Measurements from ENCODE around the gene WDR76.
"Not testable (repeated sequence)": the region's sequence is repeated elsewhere in the genome, so short reads cannot be mapped to it uniquely, and the experiment has no call there.

The WDR76 gene

GRCh38 chr15:43824302-43825246 lies 2.2 kb upstream of the WDR76 start, which contains the start of gene MFAP1:
TSS of gene MFAP1 (minus strand) at chr15:43824690. CDS start at chr15:43824569, 121 bp downstream.
- peak; percentile 95 to 97 for DNase-seq

DNA sequence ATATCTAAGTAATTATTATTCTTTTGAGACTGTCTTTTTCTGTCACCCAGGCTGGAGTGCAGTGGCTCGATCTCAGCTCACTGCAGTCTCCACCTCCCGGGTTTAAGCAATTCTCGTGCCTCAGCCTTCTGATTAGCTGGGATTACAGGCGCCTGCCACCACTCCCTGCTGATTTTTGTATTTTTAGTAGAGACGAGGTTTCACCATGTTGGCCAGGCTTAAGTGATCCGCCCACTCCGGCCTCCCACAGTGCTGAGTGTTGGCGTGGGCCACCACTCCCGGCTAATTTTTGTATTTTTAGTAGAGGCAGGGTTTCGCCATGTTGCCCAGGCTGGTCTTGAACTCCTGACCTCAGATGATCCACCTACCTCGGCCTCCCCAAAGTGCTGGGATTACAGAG lies 1.5 kb upstream of the WDR76 start:
- DNase-seq, result peak in 1 of 2 donors; percentile 4

DNA sequence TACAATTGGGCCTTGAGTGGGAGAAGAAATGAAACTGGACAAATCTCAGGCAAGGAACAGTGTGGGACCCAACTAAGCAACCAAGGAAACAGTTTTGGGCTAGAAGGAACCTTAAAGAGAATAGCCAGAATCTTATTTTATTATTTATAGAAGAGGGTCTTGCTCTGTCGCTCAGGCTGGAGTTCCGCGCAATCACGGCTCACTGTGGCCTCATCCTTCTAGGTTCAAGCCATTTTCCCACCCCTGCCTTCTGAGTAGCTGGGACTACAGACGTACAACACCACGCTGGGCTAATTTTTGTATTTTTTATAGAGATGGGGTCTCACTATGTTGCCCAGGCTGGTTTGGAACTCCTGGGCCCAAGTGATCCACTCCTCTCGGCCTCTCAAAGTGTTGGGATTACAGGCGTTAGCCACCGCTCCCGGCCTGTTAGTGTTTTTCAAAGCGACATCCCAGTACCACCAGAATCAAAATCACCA lies 734 bp upstream of the WDR76 start:
- no peak for DNase-seq

- no peak for DNase-seq
Observed at GRCh38 chr15:43828061-43828657, 1.4 kb downstream of the WDR76 start.

DNA sequence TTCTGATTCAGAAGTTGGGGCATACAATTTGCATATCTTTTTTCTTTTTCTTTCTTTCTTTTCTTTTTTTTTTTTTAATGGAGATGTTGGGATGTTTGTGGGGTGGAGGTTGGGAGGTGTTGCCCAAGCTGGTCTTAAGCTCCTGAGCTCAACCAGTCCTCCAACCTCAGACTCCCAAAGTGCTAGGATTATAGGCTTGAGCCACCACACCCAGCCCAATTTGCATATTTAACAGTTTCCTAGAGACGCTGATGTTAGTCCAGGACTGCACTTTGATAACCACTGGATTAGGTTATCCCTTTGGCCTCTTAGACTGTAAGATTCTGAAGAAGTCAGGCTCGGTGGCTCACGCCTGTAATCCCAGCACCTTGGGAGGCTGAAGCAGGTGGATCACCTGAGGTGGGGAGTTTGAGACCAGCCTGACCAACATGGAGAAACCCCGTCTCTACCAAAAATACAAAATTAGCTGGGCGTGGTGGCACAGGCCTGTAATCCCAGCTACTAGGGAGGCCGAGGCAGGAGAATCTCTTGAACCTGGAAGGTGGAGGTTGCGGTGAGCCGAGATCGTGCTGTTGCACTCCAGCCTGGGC lies 3.2 kb downstream of the WDR76 start:
- DNase-seq, result not testable (repeated sequence)

GRCh38 chr15:43830691-43831275 lies 4.0 kb downstream of the WDR76 start:
- DNase-seq, result not testable (repeated sequence)

DNA sequence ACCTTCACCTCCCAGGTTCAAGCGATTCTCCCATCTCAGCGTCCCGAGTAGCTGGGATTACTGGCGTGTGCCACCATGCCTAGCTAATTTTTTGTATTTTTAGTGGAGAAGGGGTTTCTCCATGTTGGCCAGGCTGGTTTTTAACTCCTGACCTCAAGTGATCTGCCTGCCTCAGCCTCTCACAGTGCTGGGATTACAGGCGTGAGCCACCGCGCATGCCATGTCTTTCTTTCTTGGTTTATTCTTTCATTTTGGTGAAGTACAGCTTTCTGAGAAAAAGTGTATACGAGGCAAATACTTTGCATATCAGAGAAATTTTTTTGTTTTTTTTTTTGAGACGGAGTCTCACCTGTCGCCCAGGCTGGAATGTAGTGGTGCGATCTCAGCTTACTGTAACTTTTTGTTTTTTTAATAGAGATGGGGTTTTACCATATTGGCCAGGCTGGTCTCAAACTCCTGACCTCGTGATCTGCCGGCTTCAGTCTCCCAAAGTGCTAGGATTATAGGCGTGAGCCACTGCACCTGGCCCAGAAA lies 4.8 kb downstream of the WDR76 start:
- DNase-seq, result not testable (repeated sequence)

GRCh38 chr15:43832485-43832884 lies 5.7 kb downstream of the WDR76 start:
- DNase-seq, result not testable (repeated sequence)

- no peak for DNase-seq
Observed at GRCh38 chr15:43845421-43845820, 18.6 kb downstream of the WDR76 start.

- no peak for DNase-seq
Observed at GRCh38 chr15:43851251-43851650, 24.4 kb downstream of the WDR76 start.

DNA sequence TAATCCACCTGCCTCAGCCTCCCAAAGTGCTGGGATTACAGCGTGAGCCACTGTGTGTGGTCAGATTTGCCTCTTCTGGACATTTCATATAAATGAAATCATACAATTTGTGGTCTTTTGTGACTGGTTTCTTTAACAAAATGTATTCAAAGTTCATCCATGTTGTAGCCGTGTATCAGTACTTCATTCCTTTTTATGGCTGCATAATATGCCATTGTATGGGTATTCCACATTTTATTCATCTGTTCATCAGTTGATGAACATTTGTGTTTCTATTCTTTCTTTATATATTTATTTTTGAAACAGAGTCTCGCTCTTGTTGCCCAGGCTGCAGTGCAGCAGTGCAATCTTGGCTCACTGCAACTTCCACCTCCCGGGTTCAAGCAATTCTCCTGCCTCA lies 25.8 kb downstream of the WDR76 start:
- no peak for DNase-seq

DNA sequence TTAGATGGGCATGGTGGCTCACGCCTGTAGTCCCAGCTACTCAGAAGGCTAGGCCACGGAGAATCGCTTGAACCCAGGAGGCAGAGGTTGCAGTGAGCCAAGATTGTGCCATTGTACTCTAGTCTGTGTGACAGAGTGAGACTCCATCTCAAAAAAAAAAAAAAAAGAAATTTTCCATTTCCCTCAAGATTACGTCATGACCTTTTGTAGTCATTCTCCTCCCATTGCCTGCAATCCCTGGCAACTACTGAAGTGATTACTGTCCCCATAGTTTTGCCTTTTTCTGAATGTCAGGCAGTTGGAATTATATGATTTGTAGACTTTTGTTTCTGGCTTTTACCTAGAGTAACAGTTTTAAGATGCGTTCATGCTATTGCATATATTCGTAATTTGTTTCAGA lies 28.0 kb downstream of the WDR76 start:
- DNase-seq, result peak; percentile 4 to 42

GRCh38 chr15:43859546-43859945 lies 32.7 kb downstream of the WDR76 start:
- no peak for DNase-seq

GRCh38 chr15:43866636-43867035 lies 39.8 kb downstream of the WDR76 start:
- not testable (repeated sequence) for DNase-seq

DNA sequence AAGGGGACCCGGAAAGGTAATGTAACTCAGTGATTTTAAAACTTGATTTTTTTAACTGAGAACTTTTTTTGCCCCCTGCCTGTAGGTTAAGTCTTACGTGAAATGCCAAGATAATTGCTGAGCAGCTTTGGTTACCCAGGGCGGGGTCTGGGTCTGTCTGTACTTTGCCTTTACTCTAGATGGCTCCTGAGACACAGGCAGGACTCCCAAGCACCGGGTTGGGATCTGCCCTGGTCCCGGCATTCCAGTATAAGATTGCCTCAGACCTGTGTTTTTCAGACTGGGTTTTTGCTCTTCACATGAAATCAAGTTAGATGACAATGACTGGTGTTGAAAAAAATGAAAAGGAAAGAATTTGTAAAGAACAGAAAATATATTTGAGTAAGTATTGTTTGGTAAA lies 40.3 kb downstream of the WDR76 start:
- DNase-seq, result no peak

DNA sequence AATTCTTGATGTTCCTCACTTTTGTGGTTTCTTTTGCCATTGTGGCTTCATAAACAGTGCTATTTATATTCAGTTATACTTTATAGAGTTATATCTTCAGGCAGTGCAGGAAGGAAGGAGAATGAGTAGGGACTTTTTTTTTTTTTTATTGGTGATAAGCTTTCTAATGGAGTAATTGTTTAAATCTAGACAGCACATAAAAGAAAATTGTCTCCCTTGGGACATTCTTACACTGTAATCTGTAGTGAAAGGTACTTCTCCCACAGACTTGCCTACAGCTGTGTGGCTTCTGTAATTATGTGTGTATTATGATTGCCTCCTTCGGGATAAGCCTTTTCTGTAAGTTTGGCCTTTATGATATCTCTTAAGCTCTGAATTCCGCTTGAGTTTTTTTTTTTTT lies 41.6 kb downstream of the WDR76 start:
- DNase-seq, result no peak

DNA sequence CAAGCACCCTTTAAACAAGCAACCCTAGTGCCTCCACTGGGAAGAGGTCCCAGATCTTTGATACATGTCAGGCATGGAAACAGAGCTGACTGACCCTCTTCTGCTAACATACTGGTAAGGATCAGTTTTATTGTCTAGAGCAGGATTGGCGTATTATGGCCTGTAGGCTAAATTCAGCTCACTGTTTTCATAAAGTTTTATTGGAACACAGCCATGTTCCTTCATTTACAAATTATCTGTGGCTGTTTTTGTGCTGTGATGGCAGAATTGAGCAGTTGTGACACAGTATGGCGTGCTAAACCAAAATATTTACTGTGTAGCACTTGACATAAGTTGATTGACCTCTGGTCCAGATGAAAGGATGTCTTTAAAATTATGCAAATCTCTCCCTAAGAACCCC lies 45.0 kb downstream of the WDR76 start:
- DNase-seq, result no peak

DNA sequence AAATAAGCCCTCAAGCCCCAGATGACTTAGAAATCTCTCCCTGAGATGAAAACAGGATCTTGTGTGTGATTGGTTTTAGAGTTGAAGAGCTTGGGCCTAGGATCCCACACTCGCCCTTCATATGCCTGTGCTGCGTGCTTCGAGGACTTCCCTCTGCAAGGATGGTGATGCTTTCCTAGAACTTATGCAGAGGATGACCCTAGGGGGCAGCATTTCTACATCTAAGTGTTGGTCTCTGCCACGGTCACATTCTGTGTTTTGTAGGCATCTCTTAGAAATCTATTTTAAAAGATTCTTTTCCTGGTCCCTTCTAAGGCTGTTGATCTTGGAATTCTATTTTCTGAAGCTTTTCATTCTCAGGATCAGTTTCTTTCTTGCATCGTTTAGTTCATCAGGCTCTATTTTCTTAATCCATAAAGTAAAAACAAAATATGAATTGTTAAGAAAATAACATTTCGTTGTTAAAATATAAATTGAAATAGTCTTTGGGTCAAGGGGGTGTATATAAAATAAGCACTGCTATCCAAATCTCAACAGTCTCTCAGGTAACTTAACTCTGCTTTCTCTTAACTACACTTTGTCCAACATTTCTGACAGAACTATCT lies 45.7 kb downstream of the WDR76 start:
- DNase-seq, result peak; percentile 36 to 52

DNA sequence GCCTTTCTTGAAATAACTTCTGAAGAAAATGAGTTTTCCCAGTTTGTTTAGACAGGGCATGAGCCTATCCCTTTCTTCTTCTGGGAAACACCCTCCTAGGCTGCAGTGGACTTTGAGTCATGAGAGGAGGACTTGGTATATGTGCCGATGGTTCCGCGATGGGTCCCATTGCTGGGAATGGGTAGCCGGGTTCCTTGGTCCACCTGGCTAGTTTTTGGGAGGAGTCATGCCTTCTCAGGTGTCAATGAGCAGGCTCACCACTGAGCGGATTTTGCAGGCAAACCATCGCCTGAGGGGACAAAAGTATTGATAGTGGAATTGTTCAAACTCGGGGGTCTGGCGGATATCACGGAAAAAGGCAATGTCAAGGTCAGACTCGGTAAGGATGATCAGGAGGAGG lies 46.8 kb downstream of the WDR76 start:
- DNase-seq, result no peak

DNA sequence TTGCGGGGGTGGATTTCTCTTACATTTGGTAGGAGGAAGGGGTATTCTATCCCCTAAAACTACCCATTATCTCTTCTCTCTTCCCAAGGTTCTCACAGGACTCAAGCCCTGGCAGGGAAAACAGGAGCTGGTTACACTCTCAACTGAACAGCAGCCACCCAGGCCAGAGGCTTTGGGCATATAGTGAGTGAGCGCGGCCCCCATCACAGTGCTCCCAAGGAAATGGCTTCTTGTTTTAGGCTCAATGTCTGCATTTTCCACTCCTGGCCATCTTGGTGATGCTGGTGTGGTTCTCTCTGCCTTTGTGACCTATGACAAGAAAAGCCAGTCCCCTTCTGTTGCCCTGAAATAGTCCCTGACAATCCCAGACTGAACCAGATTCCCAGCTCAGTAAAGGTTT lies 50.1 kb downstream of the WDR76 start:
- DNase-seq, result no peak

- no peak for DNase-seq
Observed at GRCh38 chr15:43877371-43877770, 50.6 kb downstream of the WDR76 start.

DNA sequence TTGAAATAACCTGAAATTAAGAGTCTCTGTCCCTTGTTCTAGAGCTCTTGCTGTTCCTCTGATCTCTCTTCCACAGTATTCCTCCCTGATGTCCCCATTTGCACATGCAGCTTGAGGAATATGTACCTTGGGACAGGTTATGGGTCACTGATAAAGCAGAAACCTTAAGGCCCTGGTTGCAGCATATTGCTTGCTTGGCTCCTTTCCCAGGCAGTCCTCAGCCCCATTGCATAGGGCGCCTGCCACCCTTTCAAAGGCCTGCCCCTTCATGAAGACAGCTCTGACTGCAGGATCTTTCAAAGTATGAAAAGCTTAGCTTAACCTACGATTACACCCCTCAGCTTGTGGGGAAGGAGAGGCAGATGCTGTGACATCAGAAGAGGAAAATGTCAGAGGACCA lies 51.6 kb downstream of the WDR76 start:
- no peak for DNase-seq
